HG02885 (cell line): ENCODE data around the gene ADORA2B.
"Not testable (repeated sequence)": the region's sequence is repeated elsewhere in the genome, so short reads cannot be mapped to it uniquely, and the experiment has no call there.

Experiments used
- ATAC-seq: cut with Tn5 transposase; IDR thresholded peaks from one replicate; pipeline ENCODE4 v1.9.1; 2021; ENCODE audit warnings: mild to moderate bottlenecking; ENCODE audit not compliant: unreplicated experiment, poor library complexity

The ADORA2B gene

GRCh38 chr17:15920758-15921239 is 24.1 kb upstream of the ADORA2B start:
- ATAC-seq = no peak

GRCh38 chr17:15921640-15922039 is 23.3 kb upstream of the ADORA2B start:
- ATAC-seq = no peak

- no peak for ATAC-seq
Observed at GRCh38 chr17:15922586-15922985, 22.3 kb upstream of the ADORA2B start.

- no peak for ATAC-seq
Observed at GRCh38 chr17:15926039-15926740, 18.7 kb upstream of the ADORA2B start.

- no peak for ATAC-seq
Observed at GRCh38 chr17:15928286-15928785, 16.6 kb upstream of the ADORA2B start.

GRCh38 chr17:15929941-15930340 is 15.0 kb upstream of the ADORA2B start:
- no peak for ATAC-seq

GRCh38 chr17:15930426-15930825 is 14.5 kb upstream of the ADORA2B start:
- ATAC-seq = no peak

- no peak for ATAC-seq
Observed at GRCh38 chr17:15931394-15931793, 13.5 kb upstream of the ADORA2B start.

GRCh38 chr17:15934866-15935265 is 10.1 kb upstream of the ADORA2B start:
- no peak for ATAC-seq

GRCh38 chr17:15935891-15936290 is 9.0 kb upstream of the ADORA2B start:
- no peak for ATAC-seq

GRCh38 chr17:15936481-15936880 is 8.4 kb upstream of the ADORA2B start:
- ATAC-seq = not testable (repeated sequence)

GRCh38 chr17:15941781-15942180 is 3.1 kb upstream of the ADORA2B start:
- ATAC-seq = no peak

GRCh38 chr17:15942207-15942833 is 2.6 kb upstream of the ADORA2B start:
- no peak for ATAC-seq

- no peak for ATAC-seq
Observed at GRCh38 chr17:15943971-15944758, 765 bp upstream of the ADORA2B start.

- ATAC-seq = no peak
Observed at GRCh38 chr17:15945527-15946191, 729 bp downstream of the ADORA2B start.

- ATAC-seq = no peak
Observed at GRCh38 chr17:15946611-15947120, 1.7 kb downstream of the ADORA2B start.

- ATAC-seq = no peak
Observed at GRCh38 chr17:15947271-15947670, 2.3 kb downstream of the ADORA2B start.

- no peak for ATAC-seq
Observed at GRCh38 chr17:15947976-15948752, 3.2 kb downstream of the ADORA2B start.

- ATAC-seq = no peak
Observed at GRCh38 chr17:15951368-15952047, 6.6 kb downstream of the ADORA2B start.
